HEK293 (cell line): ENCODE data around the gene SYNPO2L.

Source experiments
- GLIS2 ChIP-seq: fragments of 450-650 bp; formaldehyde crosslinking; IDR thresholded peaks from 2 replicates; pipeline ENCODE4 v1.5.1; 2016; ENCODE audit warnings: missing biosample characterization, missing genetic modification characterization
- HOXA7 ChIP-seq: sonication (generic); formaldehyde crosslinking; IDR thresholded peaks from 2 replicates; pipeline ENCODE4 v1.8.1; 2022; ENCODE audit warnings: missing genetic modification reagents, borderline replicate concordance
- MEIS1 ChIP-seq: sonication (generic); formaldehyde crosslinking; IDR thresholded peaks from 2 replicates; pipeline ENCODE4 v1.8.1; 2022; ENCODE audit warnings: missing genetic modification reagents, mild to moderate bottlenecking, borderline replicate concordance
- ZBTB11 ChIP-seq: fragments of 450-650 bp; formaldehyde crosslinking; conservative IDR thresholded peaks from 2 replicates; pipeline ENCODE4 v1.5.1; 2016; ENCODE audit warnings: low read depth, missing biosample characterization, missing genetic modification characterization
- ZBTB17 ChIP-seq: fragments of 450-650 bp; formaldehyde crosslinking; IDR thresholded peaks from 2 replicates; pipeline ENCODE4 v1.5.1; 2016; ENCODE audit warnings: missing biosample characterization, missing genetic modification characterization
- ZBTB20 ChIP-seq: fragments of 450-650 bp; formaldehyde crosslinking; IDR thresholded peaks from 2 replicates; pipeline ENCODE4 v1.5.1; 2016; ENCODE audit warnings: missing biosample characterization, missing genetic modification characterization
- ZFP41 ChIP-seq: fragments of 450-650 bp; formaldehyde crosslinking; IDR thresholded peaks from 2 replicates; pipeline ENCODE4 v1.5.1; 2016; ENCODE audit warnings: missing biosample characterization, missing genetic modification characterization, borderline replicate concordance
- ZNF148 ChIP-seq: fragments of 450-650 bp; formaldehyde crosslinking; IDR thresholded peaks from 2 replicates; pipeline ENCODE4 v1.5.0; 2017; ENCODE audit warnings: missing biosample characterization, missing genetic modification characterization, borderline replicate concordance
- ZNF157 ChIP-seq: fragments of 450-650 bp; formaldehyde crosslinking; IDR thresholded peaks from 2 replicates; pipeline ENCODE4 v1.5.1; 2016; ENCODE audit warnings: missing biosample characterization, missing genetic modification characterization
- ZNF184 ChIP-seq: fragments of 450-650 bp; IDR thresholded peaks from 2 replicates; pipeline ENCODE4 v1.5.1; 2018; ENCODE audit warnings: missing biosample characterization, mild to moderate bottlenecking, missing genetic modification characterization
- ZNF2 ChIP-seq: fragments of 450-650 bp; formaldehyde crosslinking; IDR thresholded peaks from 2 replicates; pipeline ENCODE4 v1.5.1; 2016; ENCODE audit warnings: missing biosample characterization, missing genetic modification characterization
- ZNF26 ChIP-seq: fragments of 450-650 bp; formaldehyde crosslinking; IDR thresholded peaks from 2 replicates; pipeline ENCODE4 v1.5.1; 2016; ENCODE audit warnings: missing biosample characterization, missing genetic modification characterization
- ZNF311 ChIP-seq: fragments of 450-650 bp; formaldehyde crosslinking; IDR thresholded peaks from 2 replicates; pipeline ENCODE4 v1.5.1; 2017; ENCODE audit warnings: missing biosample characterization, missing genetic modification characterization, borderline replicate concordance
- ZNF341 ChIP-seq: fragments of 450-650 bp; formaldehyde crosslinking; IDR thresholded peaks from 2 replicates; pipeline ENCODE4; 2016; ENCODE audit warnings: low read depth, missing biosample characterization, missing genetic modification characterization
- ZNF391 ChIP-seq: fragments of 450-650 bp; formaldehyde crosslinking; IDR thresholded peaks from 2 replicates; pipeline ENCODE4 v1.5.1; 2016; ENCODE audit warnings: low read depth, missing biosample characterization, missing genetic modification characterization, borderline replicate concordance
- ZNF433 ChIP-seq: fragments of 450-650 bp; formaldehyde crosslinking; IDR thresholded peaks from 2 replicates; pipeline ENCODE4 v1.5.1; 2016; ENCODE audit warnings: missing biosample characterization, missing genetic modification characterization, low read depth
- ZNF48 ChIP-seq: fragments of 450-650 bp; formaldehyde crosslinking; IDR thresholded peaks from 2 replicates; pipeline ENCODE4 v1.5.1; 2016; ENCODE audit warnings: missing biosample characterization, missing genetic modification characterization
- ZNF571 ChIP-seq: fragments of 450-650 bp; formaldehyde crosslinking; IDR thresholded peaks from 2 replicates; pipeline ENCODE4 v1.5.0; 2017; ENCODE audit warnings: missing biosample characterization, missing genetic modification characterization
- ZNF600 ChIP-seq: fragments of 450-650 bp; formaldehyde crosslinking; IDR thresholded peaks from 2 replicates; pipeline ENCODE4 v1.5.1; 2016; ENCODE audit warnings: missing biosample characterization, missing genetic modification characterization
- ZSCAN16 ChIP-seq: fragments of 450-650 bp; formaldehyde crosslinking; IDR thresholded peaks from 2 replicates; pipeline ENCODE4 v1.5.1; 2016; ENCODE audit warnings: missing biosample characterization, missing genetic modification characterization

SYNPO2L gene

GRCh38 chr10:73625884-73626752 is 29.7 kb downstream of the SYNPO2L start (continued):
- TF ChIP-seq ZNF157 (tag by site-specific recombination) (no peak), ZNF2 (tag by site-specific recombination) (0 out of 2 replicates have a peak, but pooled peaks have one; percentile 14), ZNF341 (tag by site-specific recombination) (no peak), ZNF571 (no peak), HOXA7 (CRISPR knock-in tag) (no peak), ZNF311 (tag by site-specific recombination) (no peak), ZNF600 (tag by site-specific recombination) (no peak), ZNF391 (tag by site-specific recombination) (peak; percentile 77; the same call in 1 of the 2 replicates), MEIS1 (no peak), ZNF184 (tag by site-specific recombination) (no peak), ZNF433 (tag by site-specific recombination) (no peak), GLIS2 (tag by site-specific recombination) (no peak), ZSCAN16 (no peak), ZFP41 (tag by site-specific recombination) (no peak), ZBTB20 (tag by site-specific recombination) (no peak), ZNF26 (tag by site-specific recombination) (no peak), ZBTB17 (no peak; the same call in 1 of the 2 replicates), ZNF148 (no peak), ZNF48 (tag by site-specific recombination) (no peak), ZBTB11 (tag by site-specific recombination) (0 out of 2 replicates have a peak, but pooled peaks have one; percentile 29)
